ENCODE measurements around the gene PPP2R5C. TPM values are rescaled to one million over a fixed set of nuclear protein-coding genes. Genes with fewer than 3 reads are reported as not detected.

Gene PPP2R5C
- total and polyA plus RNA-seq, 2 of the 8 experiments (the other 6 are each of a cell fraction or from before 2014, with no cell fraction given) = 49.6 to 95.9 TPM

- no peak for DNase-seq (ENCODE audit: low read depth in 1 of 2, low spot score in 2 of 2)
- ChIA-PET CTCF (ENCODE audit: partially characterized antibody) (interaction anchor here (1.6 kb wide), 1 partner anchor 9 kb away, joined by 3 read pairs; no protein-coding TSS in a partner anchor), POLR2A (ENCODE audit: partially characterized antibody) (interaction anchor here (0.6 kb wide), 1 partner anchor 696 kb away, joined by 3 read pairs; no protein-coding TSS in a partner anchor)
- no peak overlapping the region for H2AFZ ChIP-seq (ENCODE audit: low read length)
- H4K8ac ChIP-seq (ENCODE audit: extremely low read depth, insufficient read depth, low read length) = no peak overlapping the region
- no peak overlapping the region for H3K14ac ChIP-seq (ENCODE audit: insufficient read length)
- peaks cover 0 to 9% of the 10 kb centered on the region in 2 experiments for H4K20me1 ChIP-seq (replicated peaks in 1 of 2; ENCODE audit: control insufficient read depth in 1 of 2, insufficient read depth in 2 of 2, low read length in 2 of 2)
- no peak overlapping the region for H3K18ac ChIP-seq (ENCODE audit: extremely low read depth, low read length)
- no peak overlapping the region for H3K4ac ChIP-seq (replicated peaks; ENCODE audit: insufficient read length, low read depth, low read length)
- no peak for FAIRE-seq
- no peak overlapping the region for H2BK12ac ChIP-seq (ENCODE audit: low read depth, low read length)
- no peak overlapping the region for H3K56ac ChIP-seq (replicated peaks; ENCODE audit: insufficient read length, low read depth, low read length)
- no peak overlapping the region for H4K5ac ChIP-seq (ENCODE audit: insufficient read length, low read depth, low read length)
- H3K23me2 ChIP-seq (ENCODE audit: low read depth, low read length) = no peaks in the 10 kb centered on the region
- H3K23ac ChIP-seq (ENCODE audit: insufficient read length) = no peak overlapping the region
- peaks cover 0 to 6% of the 10 kb centered on the region in 2 experiments; a peak in 1 of 4 replicates for H3K79me2 ChIP-seq (ENCODE audit: control insufficient read depth in 1 of 2, insufficient read depth in 2 of 2, low read length in 2 of 2)
- H3K27me3 ChIP-seq (replicated peaks in 1 of 4; ENCODE audit: control insufficient read depth in 3 of 4, extremely low read depth in 1 of 4, insufficient read depth in 3 of 4, low read length in 3 of 4) = no peaks in the 10 kb centered on the region
- H3K4me3 ChIP-seq (ENCODE audit: extremely low read depth in 1 of 4, insufficient read depth in 2 of 4, low read depth in 3 of 4, low read length in 4 of 4) = no peak overlapping the region
- no peak overlapping the region for H2BK15ac ChIP-seq (ENCODE audit: low read length)
- no peak overlapping the region for H3K9ac ChIP-seq (replicated peaks in 1 of 4; ENCODE audit: extremely low read depth in 1 of 4, low read depth in 3 of 4, low read length in 3 of 4)
- H2BK120ac ChIP-seq (replicated peaks; ENCODE audit: low read depth, low read length) = no peak overlapping the region
- H2BK5ac ChIP-seq (ENCODE audit: low read depth, low read length) = no peak overlapping the region
- no peaks in the 10 kb centered on the region for H3K79me1 ChIP-seq (ENCODE audit: low read depth, low read length)
- no peak overlapping the region for H2AK5ac ChIP-seq (ENCODE audit: low read depth, low read length)
- H3K27ac ChIP-seq (ENCODE audit: low read depth, low read length) = no peak overlapping the region
- H4K91ac ChIP-seq (replicated peaks; ENCODE audit: insufficient read length, low read length) = no peak overlapping the region
- H3K9me3 ChIP-seq (ENCODE audit: insufficient read depth in 2 of 2, low read depth in 1 of 2, low read length in 1 of 2) = no peaks in the 10 kb centered on the region
- WGBS, 2 experiments (ENCODE audit: extremely low coverage in 1 of 2, insufficient coverage in 1 of 2, insufficient read length in 1 of 2, insufficient replicate concordance in 2 of 2, low coverage in 1 of 2, low lambda C conversion rate in 2 of 2, missing lambda C conversion rate in 1 of 2) = 94% methylated on average over 1 of the region's 1 CpG; no CpG with 5 or more reads in 1 of the 2 experiments
- H3K36me3 ChIP-seq (ENCODE audit: control insufficient read depth in 2 of 4, insufficient read depth in 4 of 4, low read length in 3 of 4) = peaks cover 0 to 9% (median 1%) of the 10 kb centered on the region in 4 experiments; a peak in 4 of 8 replicates
- no peak overlapping the region for H2BK20ac ChIP-seq (ENCODE audit: low read length)
- H3K4me1 ChIP-seq (replicated peaks in 1 of 4; ENCODE audit: control insufficient read depth in 3 of 4, insufficient read depth in 4 of 4, low read length in 3 of 4) = no peaks in the 10 kb centered on the region
- no peak overlapping the region for H3K4me2 ChIP-seq (ENCODE audit: insufficient read depth in 1 of 2, low read depth in 2 of 2, low read length in 2 of 2)
- TF ChIP-seq CBX5 (IDR thresholded peaks at IDR 0.05; ENCODE audit: low read depth, low read length) = no peak
- no peak for TF ChIP-seq NRF1 (IDR thresholded peaks at IDR 0.05; ENCODE audit: low read depth, low read length)
- no peak for TF ChIP-seq GTF2F1 (IDR thresholded peaks at IDR 0.05; ENCODE audit: borderline replicate concordance, low read depth, low read length)
Measured at GRCh38 chr14:101859958-101860357, 98.4 kb downstream of the PPP2R5C start.
